SK-N-SH treated with all-trans-retinoic acid at 6 μM for 48 hours (cell line): ENCODE results near the gene ACKR1.

Experiments used
- GLIS3 ChIP-seq: fragments of 250-450 bp; sonication (Bioruptor Pico); IDR thresholded peaks from 2 replicates; pipeline ENCODE4 v1.5.0; 2020; ENCODE audit warnings: mild to moderate bottlenecking, moderate library complexity
- TCF4 ChIP-seq: fragments of 250-450 bp; sonication (Bioruptor Pico); IDR thresholded peaks from 2 replicates; pipeline ENCODE4 v1.8.0; 2021; ENCODE audit warnings: mild to moderate bottlenecking, moderate library complexity, borderline replicate concordance
- TSHZ2 ChIP-seq: fragments of 250-450 bp; sonication (Bioruptor Pico); IDR thresholded peaks from 2 replicates; pipeline ENCODE4 v1.5.0; 2020; ENCODE audit warnings: mild to moderate bottlenecking, moderate library complexity
- ZFP30 ChIP-seq: fragments of 450-650 bp; formaldehyde crosslinking; IDR thresholded peaks from 2 replicates; pipeline ENCODE4 v1.5.0; 2022; ENCODE audit warnings: mild to moderate bottlenecking, moderate library complexity
- TF ChIP-seq, protein P1 (sequence below): fragments of 250-450 bp; sonication (Bioruptor Pico); IDR thresholded peaks from 2 replicates; pipeline ENCODE4 v1.5.1; 2020; ENCODE audit warnings: low read depth, mild to moderate bottlenecking, moderate library complexity

DNA sequence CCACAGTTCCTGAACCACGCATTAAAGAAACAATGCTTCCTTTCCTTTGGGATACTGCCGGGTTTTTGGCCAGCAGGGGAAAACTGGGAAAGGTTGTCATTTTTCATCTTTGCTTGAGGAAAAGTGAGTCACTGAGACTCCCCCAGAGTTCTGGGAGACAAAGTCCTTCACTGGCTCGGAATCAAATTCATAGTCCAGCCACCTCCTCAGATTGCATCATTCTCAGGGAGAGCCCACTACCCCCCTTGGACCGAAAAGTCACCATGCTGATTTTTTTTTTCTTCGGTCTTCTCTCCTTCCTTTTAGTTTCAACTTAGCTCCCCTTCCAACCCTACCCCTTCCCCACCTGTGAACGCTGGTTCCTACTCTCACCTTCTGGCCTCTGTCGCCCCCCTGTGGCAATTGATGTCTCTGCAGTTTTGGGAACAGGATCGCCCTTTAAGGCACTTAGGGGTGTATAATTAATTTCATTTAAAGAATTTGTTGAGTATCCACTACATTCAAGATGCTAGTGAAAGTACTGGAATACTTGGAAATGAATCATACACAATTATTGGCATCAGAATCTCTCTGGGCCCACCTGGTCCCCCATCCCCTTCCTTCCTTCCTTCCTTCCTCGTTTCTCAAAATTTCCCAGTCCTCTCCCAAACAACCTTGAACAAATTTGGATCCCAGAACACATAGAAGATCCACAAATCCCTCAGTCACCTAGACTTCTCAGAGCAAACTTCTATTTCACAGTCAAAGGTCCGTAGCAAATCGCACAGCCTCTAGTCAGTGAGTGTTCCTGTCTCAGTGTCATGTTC is 6.9 kb downstream of the ACKR1 start:
- no peak for TF ChIP-seq TSHZ2
- TF ChIP-seq, protein P1, sequence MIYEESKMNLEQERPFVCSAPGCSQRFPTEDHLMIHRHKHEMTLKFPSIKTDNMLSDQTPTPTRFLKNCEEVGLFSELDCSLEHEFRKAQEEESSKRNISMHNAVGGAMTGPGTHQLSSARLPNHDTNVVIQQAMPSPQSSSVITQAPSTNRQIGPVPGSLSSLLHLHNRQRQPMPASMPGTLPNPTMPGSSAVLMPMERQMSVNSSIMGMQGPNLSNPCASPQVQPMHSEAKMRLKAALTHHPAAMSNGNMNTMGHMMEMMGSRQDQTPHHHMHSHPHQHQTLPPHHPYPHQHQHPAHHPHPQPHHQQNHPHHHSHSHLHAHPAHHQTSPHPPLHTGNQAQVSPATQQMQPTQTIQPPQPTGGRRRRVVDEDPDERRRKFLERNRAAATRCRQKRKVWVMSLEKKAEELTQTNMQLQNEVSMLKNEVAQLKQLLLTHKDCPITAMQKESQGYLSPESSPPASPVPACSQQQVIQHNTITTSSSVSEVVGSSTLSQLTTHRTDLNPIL (CRISPR knock-in tag), result no peak
- no peak for TF ChIP-seq TCF4 (CRISPR knock-in tag)
- no peak for TF ChIP-seq GLIS3 (CRISPR knock-in tag)
- no peak for TF ChIP-seq ZFP30 (CRISPR knock-in tag)
